GM12874 (cell line): ENCODE data around the gene CCDC70.

ENCODE experiments used
- TF ChIP-seq, protein P1 (sequence below): IDR thresholded peaks from 2 replicates; pipeline ENCODE4 v1.5.1; 2011; ENCODE audit warnings: low read depth, mild to moderate bottlenecking, control low read depth, low read length, moderate library complexity; ENCODE audit not compliant: insufficient read depth

Gene CCDC70

GRCh38 chr13:51849145-51850101, 12.3 kb upstream of the CCDC70 start:
- TF ChIP-seq, protein P1, sequence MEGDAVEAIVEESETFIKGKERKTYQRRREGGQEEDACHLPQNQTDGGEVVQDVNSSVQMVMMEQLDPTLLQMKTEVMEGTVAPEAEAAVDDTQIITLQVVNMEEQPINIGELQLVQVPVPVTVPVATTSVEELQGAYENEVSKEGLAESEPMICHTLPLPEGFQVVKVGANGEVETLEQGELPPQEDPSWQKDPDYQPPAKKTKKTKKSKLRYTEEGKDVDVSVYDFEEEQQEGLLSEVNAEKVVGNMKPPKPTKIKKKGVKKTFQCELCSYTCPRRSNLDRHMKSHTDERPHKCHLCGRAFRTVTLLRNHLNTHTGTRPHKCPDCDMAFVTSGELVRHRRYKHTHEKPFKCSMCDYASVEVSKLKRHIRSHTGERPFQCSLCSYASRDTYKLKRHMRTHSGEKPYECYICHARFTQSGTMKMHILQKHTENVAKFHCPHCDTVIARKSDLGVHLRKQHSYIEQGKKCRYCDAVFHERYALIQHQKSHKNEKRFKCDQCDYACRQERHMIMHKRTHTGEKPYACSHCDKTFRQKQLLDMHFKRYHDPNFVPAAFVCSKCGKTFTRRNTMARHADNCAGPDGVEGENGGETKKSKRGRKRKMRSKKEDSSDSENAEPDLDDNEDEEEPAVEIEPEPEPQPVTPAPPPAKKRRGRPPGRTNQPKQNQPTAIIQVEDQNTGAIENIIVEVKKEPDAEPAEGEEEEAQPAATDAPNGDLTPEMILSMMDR: peak; percentile 85

DNA sequence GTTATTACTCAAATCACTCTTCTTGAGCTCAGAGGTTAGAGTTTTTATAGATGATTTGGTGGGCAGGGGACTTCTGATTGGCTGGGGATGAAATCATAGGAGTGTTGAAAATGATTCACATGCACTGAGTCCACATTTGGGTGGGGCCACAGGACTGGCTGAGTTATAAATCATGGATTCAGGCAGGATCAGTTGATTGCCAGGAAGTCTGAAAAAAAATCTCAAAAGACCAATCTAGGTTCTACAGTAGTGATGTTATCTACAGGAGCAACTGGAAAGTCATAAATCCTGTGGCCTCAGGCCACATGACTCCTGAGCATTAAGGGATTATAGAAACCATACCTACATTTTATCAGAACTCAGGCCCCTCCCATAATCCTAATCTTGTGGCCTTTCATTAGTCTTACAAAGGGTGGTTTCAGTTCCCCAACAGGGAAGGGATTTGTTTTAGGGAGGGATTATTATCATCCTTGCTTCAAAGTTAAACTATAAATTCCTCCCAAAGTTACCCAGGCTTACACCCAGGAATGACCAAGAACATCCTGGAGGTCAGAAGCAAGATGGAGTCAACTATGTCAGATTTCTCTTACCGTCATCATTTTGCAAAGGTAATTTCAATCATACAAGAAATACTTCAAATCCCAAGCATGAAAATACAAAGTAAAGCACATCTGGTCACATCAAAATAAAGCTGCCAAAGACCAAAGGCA, 5.6 kb upstream of the CCDC70 start:
- TF ChIP-seq, protein P1: no peak

- TF ChIP-seq, protein P1: no peak
These were observed 4.8 kb upstream of the CCDC70 start for GRCh38 chr13:51856998-51857397.

- TF ChIP-seq, protein P1: no peak
These were observed 3.1 kb upstream of the CCDC70 start for GRCh38 chr13:51858433-51859247.

GRCh38 chr13:51862957-51863356, 1.2 kb downstream of the CCDC70 start:
- TF ChIP-seq, protein P1: no peak

DNA sequence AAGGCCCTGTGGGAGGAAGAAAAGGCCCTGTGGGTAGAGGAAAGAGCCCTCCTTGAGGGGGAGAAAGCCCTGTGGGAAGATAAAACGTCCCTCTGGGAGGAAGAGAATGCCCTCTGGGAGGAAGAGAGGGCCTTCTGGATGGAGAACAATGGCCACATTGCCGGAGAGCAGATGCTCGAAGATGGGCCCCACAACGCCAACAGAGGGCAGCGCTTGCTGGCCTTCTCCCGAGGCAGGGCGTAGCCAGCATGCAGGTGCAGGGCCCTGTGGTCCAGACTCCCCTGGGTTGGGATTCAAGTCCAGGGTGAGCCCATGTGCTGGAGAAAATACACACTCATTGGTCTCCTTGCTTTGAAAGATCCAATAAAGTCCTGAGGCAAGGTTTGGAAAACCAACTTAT, 4.1 kb downstream of the CCDC70 start:
- TF ChIP-seq, protein P1: no peak

- TF ChIP-seq, protein P1: no peak
These were observed 5.3 kb downstream of the CCDC70 start for GRCh38 chr13:51867062-51867461.
